Panc1 (cell line): Measurements from ENCODE around the gene FOXO6. TPM values are rescaled to one million over a fixed set of nuclear protein-coding genes. Genes with fewer than 3 reads are reported as not detected.

Experiments
- ATAC-seq: fragments of 200-7000 bp; cut with Tn5 transposase; 2 replicates; pipeline ENCODE4 v1.9.1; 2020; ENCODE audit warnings: mild to moderate bottlenecking, moderate library complexity
- BruUV-seq: library from RNA; stranded (reverse); fragments of 400-500 nt; replicated peaks from 2 replicates; lab custom pipeline; 2021; lab: Mats Ljungman, UMichigan
- CTCF ChIA-PET: fragments of 300-600 bp; sonication (Branson Sonifier 250); formaldehyde crosslinking; loops from one replicate; lab custom pipeline; 2022; ENCODE audit warnings: antibody characterized with exemption; lab: Charles Lee
- POLR2A ChIA-PET: fragments of 300-600 bp; sonication (Branson Sonifier 250); formaldehyde crosslinking; loops from one replicate; lab custom pipeline; 2022; ENCODE audit warnings: antibody characterized with exemption; lab: Charles Lee
- DNase-seq: peaks from one replicate; pipeline ENCODE4 v3.0.0-alpha.2; 2010; ENCODE audit warnings: low read depth, low spot score
- H3K27ac ChIP-seq: 2 replicates; pipeline ENCODE4 v1.5.1; 2011; ENCODE audit warnings: mild to moderate bottlenecking, low read length, inconsistent platforms
- H3K27me3 ChIP-seq: fragments of 200-500 bp; sonication (Bioruptor generic); 2 replicates; pipeline ENCODE4 v1.6.0; 2014; ENCODE audit warnings: low read length, inconsistent platforms; ENCODE audit not compliant: control insufficient read depth, insufficient read depth
- H3K36me3 ChIP-seq: fragments of 200-500 bp; sonication (Bioruptor generic); 2 replicates; pipeline ENCODE4 v1.5.1; 2014; ENCODE audit warnings: inconsistent platforms, mild to moderate bottlenecking, low read length, moderate library complexity; ENCODE audit not compliant: control insufficient read depth, insufficient read depth
- H3K4me1 ChIP-seq: 2 replicates; pipeline ENCODE4 v1.5.1; 2011; ENCODE audit warnings: inconsistent platforms, mild to moderate bottlenecking, low read length, moderate library complexity; ENCODE audit not compliant: control insufficient read depth, insufficient read depth
- H3K4me3 ChIP-seq, 2 experiments: 2 replicates each; pipeline ENCODE4 v1.5.1; 2011 to 2012; ENCODE audit warnings: low read depth in 2 of 2, low read length in 2 of 2, mild to moderate bottlenecking in 2 of 2, inconsistent platforms in 1 of 2, moderate library complexity in 1 of 2
- H3K9me3 ChIP-seq: fragments of 200-500 bp; sonication (Bioruptor generic); 2 replicates; pipeline ENCODE4 v1.5.1; 2014; ENCODE audit warnings: low read depth, mild to moderate bottlenecking, inconsistent platforms, low read length, moderate library complexity; ENCODE audit not compliant: control insufficient read depth, insufficient read depth
- POLR2AphosphoS5 ChIP-seq: IDR thresholded peaks from 2 replicates; pipeline ENCODE4 v1.6.1; 2012; ENCODE audit warnings: mild to moderate bottlenecking, low read depth, low read length, moderate library complexity
- SIN3A ChIP-seq: IDR thresholded peaks from 2 replicates; pipeline ENCODE4 v1.6.1; 2012; ENCODE audit warnings: low read depth, mild to moderate bottlenecking, low read length, moderate library complexity, borderline replicate concordance; ENCODE audit not compliant: insufficient read depth
- TCF7L2 ChIP-seq: IDR thresholded peaks from 2 replicates; pipeline ENCODE4 v1.6.1; 2011; ENCODE audit warnings: mild to moderate bottlenecking, low read depth, low read length, inconsistent platforms
- in situ Hi-C: cut with HindIII; loops from 2 replicates; pipeline ENCODE4 v1.10.0; 2016; ENCODE audit warnings: low sequenced_read_pairs, low pct_unique_long_range_greater_than_20kb
- intact Hi-C: fragments of 100-400 bp; cut with micrococcal nuclease; formaldehyde crosslinking; loops from one replicate; pipeline ENCODE4 v1.10.0; 2022; ENCODE audit not compliant: unreplicated experiment
- total RNA-seq: library from RNA; stranded (reverse); gene quantifications from one replicate; pipeline ENCODE4 v1.2.1, GENCODE V29; 2021; ENCODE audit not compliant: unreplicated experiment
- TF ChIP-seq, protein P1 (sequence below), 2 experiments: IDR thresholded peaks; 2 replicates each; pipeline ENCODE4 v1.6.1; 2011 to 2012; ENCODE audit warnings: low read depth in 2 of 2, control low read depth in 1 of 2, low read length in 1 of 2, mild to moderate bottlenecking in 1 of 2, moderate library complexity in 1 of 2; ENCODE audit not compliant: insufficient read depth in 1 of 2
- TF ChIP-seq, protein P2 (sequence below): fragments of 450-650 bp; IDR thresholded peaks from 2 replicates; pipeline ENCODE4 v1.5.1; 2017; ENCODE audit warnings: mild to moderate bottlenecking

Gene FOXO6
- total RNA-seq, 1 experiment from 2014 or later, result 2.5 TPM

DNA sequence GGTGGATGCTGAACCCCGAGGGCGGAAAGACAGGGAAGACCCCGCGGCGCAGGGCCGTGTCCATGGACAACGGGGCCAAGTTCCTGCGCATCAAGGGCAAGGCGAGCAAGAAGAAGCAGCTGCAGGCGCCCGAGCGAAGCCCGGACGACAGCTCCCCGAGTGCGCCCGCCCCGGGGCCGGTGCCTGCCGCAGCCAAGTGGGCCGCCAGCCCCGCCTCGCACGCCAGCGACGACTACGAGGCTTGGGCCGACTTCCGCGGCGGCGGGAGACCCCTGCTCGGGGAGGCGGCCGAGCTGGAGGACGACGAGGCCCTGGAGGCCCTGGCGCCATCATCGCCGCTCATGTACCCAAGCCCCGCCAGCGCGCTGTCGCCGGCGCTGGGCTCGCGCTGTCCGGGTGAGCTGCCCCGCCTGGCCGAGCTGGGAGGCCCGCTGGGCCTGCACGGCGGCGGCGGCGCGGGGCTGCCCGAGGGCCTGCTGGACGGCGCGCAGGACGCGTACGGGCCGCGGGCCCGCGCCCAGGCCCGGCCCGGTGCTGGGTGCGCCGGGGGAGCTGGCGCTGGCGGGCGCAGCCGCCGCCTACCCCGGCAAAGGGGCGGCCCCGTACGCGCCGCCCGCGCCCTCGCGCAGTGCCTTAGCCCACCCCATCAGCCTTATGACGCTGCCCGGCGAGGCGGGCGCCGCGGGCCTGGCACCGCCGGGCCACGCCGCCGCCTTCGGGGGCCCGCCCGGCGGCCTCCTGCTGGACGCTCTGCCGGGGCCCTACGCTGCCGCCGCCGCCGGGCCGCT, 20.7 kb downstream of the FOXO6 start:
- ChIA-PET CTCF (no interaction called here), POLR2A (no interaction called here)
- Histone ChIP-seq H3K4me1 (peaks cover 12% of the 10 kb centered on the region; the same call in 1 of the 2 replicates), H3K9me3 (no peaks in the 10 kb centered on the region), H3K36me3 (no peaks in the 10 kb centered on the region), H3K4me3 (peak overlapping the region; percentile 51 to 55), H3K27me3 (peaks cover 5% of the 10 kb centered on the region; the same call in 1 of the 2 replicates), H3K27ac (peak overlapping the region; percentile 51)
- TF ChIP-seq, protein P1, sequence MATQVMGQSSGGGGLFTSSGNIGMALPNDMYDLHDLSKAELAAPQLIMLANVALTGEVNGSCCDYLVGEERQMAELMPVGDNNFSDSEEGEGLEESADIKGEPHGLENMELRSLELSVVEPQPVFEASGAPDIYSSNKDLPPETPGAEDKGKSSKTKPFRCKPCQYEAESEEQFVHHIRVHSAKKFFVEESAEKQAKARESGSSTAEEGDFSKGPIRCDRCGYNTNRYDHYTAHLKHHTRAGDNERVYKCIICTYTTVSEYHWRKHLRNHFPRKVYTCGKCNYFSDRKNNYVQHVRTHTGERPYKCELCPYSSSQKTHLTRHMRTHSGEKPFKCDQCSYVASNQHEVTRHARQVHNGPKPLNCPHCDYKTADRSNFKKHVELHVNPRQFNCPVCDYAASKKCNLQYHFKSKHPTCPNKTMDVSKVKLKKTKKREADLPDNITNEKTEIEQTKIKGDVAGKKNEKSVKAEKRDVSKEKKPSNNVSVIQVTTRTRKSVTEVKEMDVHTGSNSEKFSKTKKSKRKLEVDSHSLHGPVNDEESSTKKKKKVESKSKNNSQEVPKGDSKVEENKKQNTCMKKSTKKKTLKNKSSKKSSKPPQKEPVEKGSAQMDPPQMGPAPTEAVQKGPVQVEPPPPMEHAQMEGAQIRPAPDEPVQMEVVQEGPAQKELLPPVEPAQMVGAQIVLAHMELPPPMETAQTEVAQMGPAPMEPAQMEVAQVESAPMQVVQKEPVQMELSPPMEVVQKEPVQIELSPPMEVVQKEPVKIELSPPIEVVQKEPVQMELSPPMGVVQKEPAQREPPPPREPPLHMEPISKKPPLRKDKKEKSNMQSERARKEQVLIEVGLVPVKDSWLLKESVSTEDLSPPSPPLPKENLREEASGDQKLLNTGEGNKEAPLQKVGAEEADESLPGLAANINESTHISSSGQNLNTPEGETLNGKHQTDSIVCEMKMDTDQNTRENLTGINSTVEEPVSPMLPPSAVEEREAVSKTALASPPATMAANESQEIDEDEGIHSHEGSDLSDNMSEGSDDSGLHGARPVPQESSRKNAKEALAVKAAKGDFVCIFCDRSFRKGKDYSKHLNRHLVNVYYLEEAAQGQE (IDR thresholded peaks at IDR 0.05; ENCODE audit: insufficient read depth in 1 of 2, low read depth in 2 of 2, low read length in 1 of 2), result no peak
- TF ChIP-seq POLR2AphosphoS5 (no peak), TCF7L2 (no peak)
- TF ChIP-seq, protein P2, sequence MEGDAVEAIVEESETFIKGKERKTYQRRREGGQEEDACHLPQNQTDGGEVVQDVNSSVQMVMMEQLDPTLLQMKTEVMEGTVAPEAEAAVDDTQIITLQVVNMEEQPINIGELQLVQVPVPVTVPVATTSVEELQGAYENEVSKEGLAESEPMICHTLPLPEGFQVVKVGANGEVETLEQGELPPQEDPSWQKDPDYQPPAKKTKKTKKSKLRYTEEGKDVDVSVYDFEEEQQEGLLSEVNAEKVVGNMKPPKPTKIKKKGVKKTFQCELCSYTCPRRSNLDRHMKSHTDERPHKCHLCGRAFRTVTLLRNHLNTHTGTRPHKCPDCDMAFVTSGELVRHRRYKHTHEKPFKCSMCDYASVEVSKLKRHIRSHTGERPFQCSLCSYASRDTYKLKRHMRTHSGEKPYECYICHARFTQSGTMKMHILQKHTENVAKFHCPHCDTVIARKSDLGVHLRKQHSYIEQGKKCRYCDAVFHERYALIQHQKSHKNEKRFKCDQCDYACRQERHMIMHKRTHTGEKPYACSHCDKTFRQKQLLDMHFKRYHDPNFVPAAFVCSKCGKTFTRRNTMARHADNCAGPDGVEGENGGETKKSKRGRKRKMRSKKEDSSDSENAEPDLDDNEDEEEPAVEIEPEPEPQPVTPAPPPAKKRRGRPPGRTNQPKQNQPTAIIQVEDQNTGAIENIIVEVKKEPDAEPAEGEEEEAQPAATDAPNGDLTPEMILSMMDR, result no peak
- DNase-seq (no peak), ATAC-seq (peak; percentile 89)
- in situ Hi-C loops, result no loop called here
- no TSS peak for BruUV-seq
- intact Hi-C loops, result no loop called here

DNA sequence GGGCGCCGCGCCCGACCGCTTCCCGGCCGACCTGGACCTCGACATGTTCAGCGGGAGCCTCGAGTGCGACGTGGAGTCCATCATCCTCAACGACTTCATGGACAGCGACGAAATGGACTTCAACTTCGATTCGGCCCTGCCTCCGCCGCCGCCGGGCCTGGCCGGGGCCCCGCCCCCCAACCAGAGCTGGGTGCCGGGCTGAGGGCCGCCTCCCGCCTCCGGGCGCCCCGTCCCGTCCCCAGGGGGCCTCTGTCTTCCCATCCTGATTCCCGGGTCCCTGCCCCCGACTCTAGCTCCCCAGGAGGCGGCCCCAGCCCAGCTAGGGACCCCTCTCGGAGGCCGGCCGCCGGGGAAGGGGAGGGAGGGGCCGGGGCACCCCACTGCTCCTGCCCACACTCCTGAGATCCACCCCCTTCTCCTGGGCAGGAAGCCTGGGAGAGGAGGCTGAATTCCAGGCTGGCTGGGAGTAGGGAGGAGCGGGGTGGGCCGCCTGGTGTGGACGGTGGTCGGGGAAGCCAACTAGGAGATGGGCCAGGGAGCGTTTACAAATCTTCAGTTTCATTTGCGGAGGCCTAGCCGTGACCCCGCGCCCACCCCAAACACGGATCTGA, 21.4 kb downstream of the FOXO6 start:
- DNase-seq (no peak), ATAC-seq (peak; percentile 87)
- H3K9me3 ChIP-seq, result no peaks in the 10 kb centered on the region
- peak overlapping the region; percentile 51 to 55 for H3K4me3 ChIP-seq
- intact Hi-C loops (no loop called here), in situ Hi-C loops (no loop called here)
- BruUV-seq, result no TSS peak
- peaks cover 5% of the 10 kb centered on the region; the same call in 1 of the 2 replicates for H3K27me3 ChIP-seq
- ChIA-PET POLR2A (no interaction called here), CTCF (no interaction called here)
- H3K27ac ChIP-seq, result peak overlapping the region; percentile 65; the same call in 1 of the 2 replicates
- peaks cover 12% of the 10 kb centered on the region; the same call in 1 of the 2 replicates for H3K4me1 ChIP-seq
- TF ChIP-seq, protein P1 (IDR thresholded peaks at IDR 0.05; ENCODE audit: insufficient read depth in 1 of 2, low read depth in 2 of 2, low read length in 1 of 2), result 0 out of 4 replicates have a peak, but pooled peaks of 1 of the 2 experiments have one; percentile 34
- TF ChIP-seq, protein P2, result no peak
- TF ChIP-seq TCF7L2 (0 out of 2 replicates have a peak, but pooled peaks have one; percentile 18), SIN3A (no peak)
- no peaks in the 10 kb centered on the region for H3K36me3 ChIP-seq
